OCI-LY1 (cell line): ENCODE results near the gene HBM.

Experiments used
- EZH2 ChIP-seq: fragments of 200-600 bp; sonication (generic), shearing (Covaris generic); IDR thresholded peaks from 2 replicates; pipeline ENCODE4 v1.8.0; 2017; ENCODE audit warnings: borderline replicate concordance, mixed run types, mild to moderate bottlenecking, antibody characterized with exemption, low read length, moderate library complexity, mixed read lengths
- TF ChIP-seq, protein P1 (sequence below): fragments of 200-600 bp; sonication (generic), shearing (Covaris generic); IDR thresholded peaks from 2 replicates; pipeline ENCODE4 v1.5.1; 2017; ENCODE audit warnings: mild to moderate bottlenecking, antibody characterized with exemption, low read length, moderate library complexity, mixed read lengths

DNA sequence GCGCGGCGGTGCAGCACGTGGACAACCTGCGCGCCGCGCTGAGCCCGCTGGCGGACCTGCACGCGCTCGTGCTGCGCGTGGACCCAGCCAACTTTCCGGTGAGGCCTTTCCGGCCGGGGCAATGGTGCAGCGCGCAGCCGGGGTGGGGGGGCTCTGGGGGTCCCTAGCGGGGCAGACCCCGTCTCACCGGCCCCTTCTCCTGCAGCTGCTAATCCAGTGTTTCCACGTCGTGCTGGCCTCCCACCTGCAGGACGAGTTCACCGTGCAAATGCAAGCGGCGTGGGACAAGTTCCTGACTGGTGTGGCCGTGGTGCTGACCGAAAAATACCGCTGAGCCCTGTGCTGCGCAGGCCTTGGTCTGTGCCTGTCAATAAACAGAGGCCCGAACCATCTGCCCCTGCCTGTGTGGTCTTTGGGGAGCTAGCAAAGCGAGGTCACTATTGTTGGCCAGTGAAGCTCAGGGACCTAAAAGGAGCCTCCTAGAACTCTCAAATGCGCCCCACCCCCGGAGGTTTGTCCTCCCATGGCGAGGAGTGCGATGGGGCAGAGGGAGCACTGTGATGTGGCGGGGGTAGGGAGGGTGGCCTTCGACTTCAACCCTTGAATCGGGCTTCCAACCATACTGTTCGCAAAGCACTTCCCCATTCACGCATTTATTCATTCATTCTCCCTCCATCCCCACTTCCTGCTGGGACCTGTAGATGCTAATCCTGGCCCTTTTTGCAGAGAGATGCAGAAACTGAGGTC, 770 bp downstream of the HBM start:
- no peak for TF ChIP-seq EZH2
- TF ChIP-seq, protein P1, sequence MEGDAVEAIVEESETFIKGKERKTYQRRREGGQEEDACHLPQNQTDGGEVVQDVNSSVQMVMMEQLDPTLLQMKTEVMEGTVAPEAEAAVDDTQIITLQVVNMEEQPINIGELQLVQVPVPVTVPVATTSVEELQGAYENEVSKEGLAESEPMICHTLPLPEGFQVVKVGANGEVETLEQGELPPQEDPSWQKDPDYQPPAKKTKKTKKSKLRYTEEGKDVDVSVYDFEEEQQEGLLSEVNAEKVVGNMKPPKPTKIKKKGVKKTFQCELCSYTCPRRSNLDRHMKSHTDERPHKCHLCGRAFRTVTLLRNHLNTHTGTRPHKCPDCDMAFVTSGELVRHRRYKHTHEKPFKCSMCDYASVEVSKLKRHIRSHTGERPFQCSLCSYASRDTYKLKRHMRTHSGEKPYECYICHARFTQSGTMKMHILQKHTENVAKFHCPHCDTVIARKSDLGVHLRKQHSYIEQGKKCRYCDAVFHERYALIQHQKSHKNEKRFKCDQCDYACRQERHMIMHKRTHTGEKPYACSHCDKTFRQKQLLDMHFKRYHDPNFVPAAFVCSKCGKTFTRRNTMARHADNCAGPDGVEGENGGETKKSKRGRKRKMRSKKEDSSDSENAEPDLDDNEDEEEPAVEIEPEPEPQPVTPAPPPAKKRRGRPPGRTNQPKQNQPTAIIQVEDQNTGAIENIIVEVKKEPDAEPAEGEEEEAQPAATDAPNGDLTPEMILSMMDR, result no peak
